SK-N-SH treated with all-trans-retinoic acid at 6 μM for 48 hours (cell line): Measurements from ENCODE around the gene BNC2.

ENCODE experiments used
- BACH2 ChIP-seq: fragments of 250-450 bp; sonication (Bioruptor Pico); IDR thresholded peaks from 2 replicates; pipeline ENCODE4 v1.9.0; 2021; ENCODE audit warnings: mild to moderate bottlenecking, borderline replicate concordance
- ESRRG ChIP-seq: fragments of 250-450 bp; sonication (Bioruptor Pico); IDR thresholded peaks from 2 replicates; pipeline ENCODE4 v1.6.1; 2021; ENCODE audit warnings: mild to moderate bottlenecking
- ISL1 ChIP-seq: fragments of 250-450 bp; sonication (Bioruptor Pico); IDR thresholded peaks from 2 replicates; pipeline ENCODE4 v2.1.2; 2022; ENCODE audit warnings: mild to moderate bottlenecking, moderate library complexity
- RARB ChIP-seq: fragments of 250-450 bp; sonication (Bioruptor Pico); IDR thresholded peaks from 2 replicates; pipeline ENCODE4 v1.8.0; 2021; ENCODE audit warnings: mild to moderate bottlenecking, moderate library complexity
- SNAI2 ChIP-seq: fragments of 250-450 bp; sonication (Bioruptor Pico); IDR thresholded peaks from 2 replicates; pipeline ENCODE4 v1.5.0; 2020; ENCODE audit warnings: mild to moderate bottlenecking, moderate library complexity
- TOX ChIP-seq: fragments of 250-450 bp; sonication (Bioruptor Pico); IDR thresholded peaks from 2 replicates; pipeline ENCODE4 v1.8.0; 2021; ENCODE audit warnings: mild to moderate bottlenecking, moderate library complexity, borderline replicate concordance
- ZFP3 ChIP-seq: fragments of 250-450 bp; sonication (Bioruptor Pico); IDR thresholded peaks from 2 replicates; pipeline ENCODE4 v1.5.0; 2020; ENCODE audit warnings: mild to moderate bottlenecking, moderate library complexity
- ZFP30 ChIP-seq: fragments of 450-650 bp; formaldehyde crosslinking; IDR thresholded peaks from 2 replicates; pipeline ENCODE4 v1.5.0; 2022; ENCODE audit warnings: mild to moderate bottlenecking, moderate library complexity
- ZNF565 ChIP-seq: fragments of 450-650 bp; formaldehyde crosslinking; conservative IDR thresholded peaks from 2 replicates; pipeline ENCODE4 v1.5.0; 2020; ENCODE audit warnings: low read depth, mild to moderate bottlenecking, moderate library complexity
- TF ChIP-seq, protein P1 (sequence below): fragments of 250-450 bp; sonication (Bioruptor Pico); IDR thresholded peaks from 2 replicates; pipeline ENCODE4 v1.5.1; 2020; ENCODE audit warnings: low read depth, mild to moderate bottlenecking, moderate library complexity
- TF ChIP-seq, protein P2 (sequence below): fragments of 250-450 bp; sonication (Bioruptor Pico); IDR thresholded peaks from 2 replicates; pipeline ENCODE4 v1.8.0; 2020; ENCODE audit warnings: mild to moderate bottlenecking, moderate library complexity, borderline replicate concordance

DNA sequence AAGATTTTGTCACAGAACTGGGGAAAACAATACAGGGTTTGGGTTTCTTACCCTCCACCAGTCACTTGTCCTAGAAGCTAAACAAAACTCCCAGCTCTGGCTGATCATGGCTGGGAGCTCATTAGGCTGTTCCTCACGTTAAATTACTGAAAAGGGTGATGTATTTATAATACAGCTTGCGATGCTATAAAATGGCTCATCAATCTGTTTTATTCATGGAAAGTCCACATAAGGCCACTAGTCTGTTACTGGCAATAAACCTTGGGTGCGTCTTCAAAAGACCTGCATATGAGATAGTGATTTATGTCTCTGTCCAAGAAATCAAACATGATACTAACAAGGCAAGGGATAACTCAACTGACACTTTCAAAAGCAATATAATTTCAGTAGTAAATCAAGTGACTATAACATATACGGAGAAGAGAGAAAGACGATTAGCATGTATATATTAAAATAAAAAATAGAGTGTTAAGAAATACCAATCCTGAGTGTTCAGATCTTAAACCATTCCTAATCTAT is 219.0 kb downstream of the BNC2 start:
- TF ChIP-seq ESRRG (CRISPR knock-in tag) (no peak), ISL1 (no peak), ZNF565 (CRISPR knock-in tag) (no peak), SNAI2 (CRISPR knock-in tag) (no peak), BACH2 (CRISPR knock-in tag) (no peak), ZFP30 (CRISPR knock-in tag) (no peak), TOX (CRISPR knock-in tag) (no peak), ZFP3 (CRISPR knock-in tag) (no peak), RARB (CRISPR knock-in tag) (no peak)
- TF ChIP-seq, protein P1, sequence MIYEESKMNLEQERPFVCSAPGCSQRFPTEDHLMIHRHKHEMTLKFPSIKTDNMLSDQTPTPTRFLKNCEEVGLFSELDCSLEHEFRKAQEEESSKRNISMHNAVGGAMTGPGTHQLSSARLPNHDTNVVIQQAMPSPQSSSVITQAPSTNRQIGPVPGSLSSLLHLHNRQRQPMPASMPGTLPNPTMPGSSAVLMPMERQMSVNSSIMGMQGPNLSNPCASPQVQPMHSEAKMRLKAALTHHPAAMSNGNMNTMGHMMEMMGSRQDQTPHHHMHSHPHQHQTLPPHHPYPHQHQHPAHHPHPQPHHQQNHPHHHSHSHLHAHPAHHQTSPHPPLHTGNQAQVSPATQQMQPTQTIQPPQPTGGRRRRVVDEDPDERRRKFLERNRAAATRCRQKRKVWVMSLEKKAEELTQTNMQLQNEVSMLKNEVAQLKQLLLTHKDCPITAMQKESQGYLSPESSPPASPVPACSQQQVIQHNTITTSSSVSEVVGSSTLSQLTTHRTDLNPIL: no peak
- TF ChIP-seq, protein P2, sequence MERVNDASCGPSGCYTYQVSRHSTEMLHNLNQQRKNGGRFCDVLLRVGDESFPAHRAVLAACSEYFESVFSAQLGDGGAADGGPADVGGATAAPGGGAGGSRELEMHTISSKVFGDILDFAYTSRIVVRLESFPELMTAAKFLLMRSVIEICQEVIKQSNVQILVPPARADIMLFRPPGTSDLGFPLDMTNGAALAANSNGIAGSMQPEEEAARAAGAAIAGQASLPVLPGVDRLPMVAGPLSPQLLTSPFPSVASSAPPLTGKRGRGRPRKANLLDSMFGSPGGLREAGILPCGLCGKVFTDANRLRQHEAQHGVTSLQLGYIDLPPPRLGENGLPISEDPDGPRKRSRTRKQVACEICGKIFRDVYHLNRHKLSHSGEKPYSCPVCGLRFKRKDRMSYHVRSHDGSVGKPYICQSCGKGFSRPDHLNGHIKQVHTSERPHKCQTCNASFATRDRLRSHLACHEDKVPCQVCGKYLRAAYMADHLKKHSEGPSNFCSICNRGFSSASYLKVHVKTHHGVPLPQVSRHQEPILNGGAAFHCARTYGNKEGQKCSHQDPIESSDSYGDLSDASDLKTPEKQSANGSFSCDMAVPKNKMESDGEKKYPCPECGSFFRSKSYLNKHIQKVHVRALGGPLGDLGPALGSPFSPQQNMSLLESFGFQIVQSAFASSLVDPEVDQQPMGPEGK (CRISPR knock-in tag): no peak
